Loucy (cell line): ENCODE results near the gene TNS3.

Experiments used
- EZH2phosphoT487 ChIP-seq: fragments of 200-600 bp; IDR thresholded peaks from 2 replicates; pipeline ENCODE4 v1.6.1; 2018; ENCODE audit warnings: antibody characterized with exemption, mild to moderate bottlenecking, moderate library complexity, borderline replicate concordance
- TF ChIP-seq, protein P1 (sequence below): fragments of 200-600 bp; sonication (generic); conservative IDR thresholded peaks from 2 replicates; pipeline ENCODE4 v1.5.1; 2014; ENCODE audit warnings: mild to moderate bottlenecking, antibody characterized with exemption, low read length

- TF ChIP-seq, protein P1, sequence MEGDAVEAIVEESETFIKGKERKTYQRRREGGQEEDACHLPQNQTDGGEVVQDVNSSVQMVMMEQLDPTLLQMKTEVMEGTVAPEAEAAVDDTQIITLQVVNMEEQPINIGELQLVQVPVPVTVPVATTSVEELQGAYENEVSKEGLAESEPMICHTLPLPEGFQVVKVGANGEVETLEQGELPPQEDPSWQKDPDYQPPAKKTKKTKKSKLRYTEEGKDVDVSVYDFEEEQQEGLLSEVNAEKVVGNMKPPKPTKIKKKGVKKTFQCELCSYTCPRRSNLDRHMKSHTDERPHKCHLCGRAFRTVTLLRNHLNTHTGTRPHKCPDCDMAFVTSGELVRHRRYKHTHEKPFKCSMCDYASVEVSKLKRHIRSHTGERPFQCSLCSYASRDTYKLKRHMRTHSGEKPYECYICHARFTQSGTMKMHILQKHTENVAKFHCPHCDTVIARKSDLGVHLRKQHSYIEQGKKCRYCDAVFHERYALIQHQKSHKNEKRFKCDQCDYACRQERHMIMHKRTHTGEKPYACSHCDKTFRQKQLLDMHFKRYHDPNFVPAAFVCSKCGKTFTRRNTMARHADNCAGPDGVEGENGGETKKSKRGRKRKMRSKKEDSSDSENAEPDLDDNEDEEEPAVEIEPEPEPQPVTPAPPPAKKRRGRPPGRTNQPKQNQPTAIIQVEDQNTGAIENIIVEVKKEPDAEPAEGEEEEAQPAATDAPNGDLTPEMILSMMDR, result no peak
- TF ChIP-seq EZH2phosphoT487, result no peak
Observed at GRCh38 chr7:47586925-47587324, 5.0 kb upstream of the TNS3 start.
